ENCODE data around the gene SAP25. TPM values are rescaled to one million over a fixed set of nuclear protein-coding genes. Genes with fewer than 3 reads are reported as not detected.

SAP25 gene
- total and polyA plus RNA-seq, 2 of the 8 experiments (the other 6 are each of a cell fraction or from before 2014, with no cell fraction given): 3.6 to 5.8 TPM

GRCh38 chr7:100595188-100595587 is 21.5 kb upstream of the SAP25 start:
- no peak overlapping the region for H3K27ac ChIP-seq (ENCODE audit: low read depth, low read length)
- H3K56ac ChIP-seq (replicated peaks; ENCODE audit: insufficient read length, low read depth, low read length): no peak overlapping the region
- peaks cover 0 to 4% (median under 1%) of the 10 kb centered on the region in 4 experiments; a peak in 1 of 7 replicates for H3K4me1 ChIP-seq (replicated peaks in 1 of 4; ENCODE audit: control insufficient read depth in 3 of 4, insufficient read depth in 4 of 4, low read length in 3 of 4)
- no peak overlapping the region for H4K5ac ChIP-seq (ENCODE audit: insufficient read length, low read depth, low read length)
- no peaks in the 10 kb centered on the region for H3K79me2 ChIP-seq (ENCODE audit: control insufficient read depth in 1 of 2, insufficient read depth in 2 of 2, low read length in 2 of 2)
- no peak overlapping the region for H3K4me2 ChIP-seq (ENCODE audit: insufficient read depth in 1 of 2, low read depth in 2 of 2, low read length in 2 of 2)
- peaks cover 0 to 7% of the 10 kb centered on the region in 2 experiments for H4K20me1 ChIP-seq (replicated peaks in 1 of 2; ENCODE audit: control insufficient read depth in 1 of 2, insufficient read depth in 2 of 2, low read length in 2 of 2)
- no peak overlapping the region for H3K23ac ChIP-seq (ENCODE audit: insufficient read length)
- H2BK5ac ChIP-seq (ENCODE audit: low read depth, low read length): no peak overlapping the region
- no peak for TF ChIP-seq KDM5A (IDR thresholded peaks at IDR 0.05; ENCODE audit: low read length)
- TF ChIP-seq EZH2 (IDR thresholded peaks at IDR 0.05; ENCODE audit: low read depth, low read length, severe bottlenecking): no peak
- TF ChIP-seq YY1 (IDR thresholded peaks at IDR 0.05; ENCODE audit: low read depth, low read length): no peak
- TF ChIP-seq MAX (IDR thresholded peaks at IDR 0.05): no peak
- TF ChIP-seq BRCA1 (IDR thresholded peaks at IDR 0.05; ENCODE audit: low read depth, low read length): no peak
- TF ChIP-seq RFX5 (IDR thresholded peaks at IDR 0.05; ENCODE audit: borderline replicate concordance, low read depth, low read length): no peak
- no peak for TF ChIP-seq RNF2 (IDR thresholded peaks at IDR 0.05; ENCODE audit: borderline replicate concordance, low read depth, low read length, missing control alignments, poor library complexity, severe bottlenecking)
- no peak for TF ChIP-seq SP4 (IDR thresholded peaks at IDR 0.05; ENCODE audit: low read length)
- no peak for TF ChIP-seq POLR2A (IDR thresholded peaks at IDR 0.05; ENCODE audit: control extremely low read depth in 1 of 2, low read depth in 2 of 2, low read length in 2 of 2)
- TF ChIP-seq RAD21 (IDR thresholded peaks at IDR 0.05 in 1 of 2, conservative IDR thresholded peaks at IDR 0.05 in 1 of 2; ENCODE audit: low read depth in 2 of 2, low read length in 2 of 2): no peak
- TF ChIP-seq ZNF274 (IDR thresholded peaks at IDR 0.05; ENCODE audit: borderline replicate concordance, extremely low read depth, low read length): no peak
- TF ChIP-seq CTBP2 (IDR thresholded peaks at IDR 0.05; ENCODE audit: borderline replicate concordance, insufficient read depth, insufficient read length, low read length): no peak
- H3K4ac ChIP-seq (replicated peaks; ENCODE audit: insufficient read length, low read depth, low read length): no peak overlapping the region
- no peaks in the 10 kb centered on the region for H3K23me2 ChIP-seq (ENCODE audit: low read depth, low read length)
- no peak overlapping the region for H2BK12ac ChIP-seq (ENCODE audit: low read depth, low read length)
- no peak overlapping the region for H2BK15ac ChIP-seq (ENCODE audit: low read length)
- no peak overlapping the region for H3K14ac ChIP-seq (ENCODE audit: insufficient read length)
- ChIA-PET POLR2A (ENCODE audit: partially characterized antibody) (interaction anchor here (1.2 to 6.6 kb wide), 6 partner anchors 8 to 166 kb away, joined by 4 to 67 read pairs (median 6); partner anchors contain the start of genes FBXO24, LRCH4, MEPCE and ZCWPW1), CTCF (ENCODE audit: partially characterized antibody) (interaction anchor here (0.8 to 1.4 kb wide), 5 partner anchors 24 to 186 kb away, joined by 3 to 4 read pairs (median 4); no protein-coding TSS in a partner anchor)
- H2AFZ ChIP-seq (ENCODE audit: low read length): no peak overlapping the region
- H3K18ac ChIP-seq (ENCODE audit: extremely low read depth, low read length): no peak overlapping the region
- FAIRE-seq (no peak), DNase-seq (ENCODE audit: low read depth in 1 of 2, low spot score in 2 of 2) (no peak)
- H3K27me3 ChIP-seq (replicated peaks in 1 of 4; ENCODE audit: control insufficient read depth in 3 of 4, extremely low read depth in 1 of 4, insufficient read depth in 3 of 4, low read length in 3 of 4): peaks cover 0 to 2% (median under 1%) of the 10 kb centered on the region in 4 experiments; a peak in 4 of 7 replicates
- whole genome bisulfite sequencing, 2 experiments (ENCODE audit: extremely low coverage in 1 of 2, insufficient coverage in 1 of 2, insufficient read length in 1 of 2, insufficient replicate concordance in 2 of 2, low coverage in 1 of 2, low lambda C conversion rate in 2 of 2, missing lambda C conversion rate in 1 of 2): 92% methylated on average over 7 of the region's 7 CpGs; no CpG with 5 or more reads in 1 of the 2 experiments
- no peak overlapping the region for H4K8ac ChIP-seq (ENCODE audit: extremely low read depth, insufficient read depth, low read length)
- no peaks in the 10 kb centered on the region for H3K9me3 ChIP-seq (ENCODE audit: insufficient read depth in 2 of 2, low read depth in 1 of 2, low read length in 1 of 2)
- H3K79me1 ChIP-seq (ENCODE audit: low read depth, low read length): no peaks in the 10 kb centered on the region
- H3K9ac ChIP-seq (replicated peaks in 1 of 4; ENCODE audit: extremely low read depth in 1 of 4, low read depth in 3 of 4, low read length in 3 of 4): no peak overlapping the region
- no peak overlapping the region for H2AK5ac ChIP-seq (ENCODE audit: low read depth, low read length)
- no peak overlapping the region for H2BK120ac ChIP-seq (replicated peaks; ENCODE audit: low read depth, low read length)
- no peak overlapping the region for H4K91ac ChIP-seq (replicated peaks; ENCODE audit: insufficient read length, low read length)
- H3K36me3 ChIP-seq (ENCODE audit: control insufficient read depth in 2 of 4, insufficient read depth in 4 of 4, low read length in 3 of 4): peaks cover 0 to 6% (median 3%) of the 10 kb centered on the region in 4 experiments; a peak in 4 of 8 replicates
- H3K4me3 ChIP-seq (ENCODE audit: extremely low read depth in 1 of 4, insufficient read depth in 2 of 4, low read depth in 3 of 4, low read length in 4 of 4): no peak overlapping the region
- H2BK20ac ChIP-seq (ENCODE audit: low read length): no peak overlapping the region
